NCI-H82 treated with DMSO at 0.1 percent for 48 hours (cell line): Measurements from ENCODE around the gene MTHFD1L.

Source experiments
- DNase-seq: peaks from one replicate; lab custom pipeline; 2025; ENCODE audit not compliant: unreplicated experiment; lab: John Stamatoyannopoulos, UW

MTHFD1L gene

GRCh38 chr6:150987371-150987828 lies 121.9 kb downstream of the MTHFD1L start:
- no peak for DNase-seq

GRCh38 chr6:150987855-150988464 lies 122.5 kb downstream of the MTHFD1L start:
- DNase-seq = no peak

- DNase-seq = no peak
These were observed 126.0 kb downstream of the MTHFD1L start for GRCh38 chr6:150991487-150991886.

- DNase-seq = no peak
These were observed 126.8 kb downstream of the MTHFD1L start for GRCh38 chr6:150992262-150992661.

GRCh38 chr6:150992703-150993102 lies 127.2 kb downstream of the MTHFD1L start:
- DNase-seq = no peak

GRCh38 chr6:150993253-150993652 lies 127.8 kb downstream of the MTHFD1L start:
- DNase-seq = no peak

GRCh38 chr6:150994026-150994425 lies 128.5 kb downstream of the MTHFD1L start:
- no peak for DNase-seq

- no peak for DNase-seq
These were observed 131.5 kb downstream of the MTHFD1L start for GRCh38 chr6:150996968-150997367.

GRCh38 chr6:150999107-150999506 lies 133.6 kb downstream of the MTHFD1L start:
- DNase-seq = no peak

- DNase-seq = no peak
These were observed 134.1 kb downstream of the MTHFD1L start for GRCh38 chr6:150999576-150999975.

- no peak for DNase-seq
These were observed 136.0 kb downstream of the MTHFD1L start for GRCh38 chr6:151001387-151002056.

- no peak for DNase-seq
These were observed 136.6 kb downstream of the MTHFD1L start for GRCh38 chr6:151002057-151002450.

GRCh38 chr6:151002491-151002935 lies 137.0 kb downstream of the MTHFD1L start:
- no peak for DNase-seq

- DNase-seq = no peak
These were observed 139.0 kb downstream of the MTHFD1L start for GRCh38 chr6:151004383-151005024.

GRCh38 chr6:151005164-151005563 lies 139.7 kb downstream of the MTHFD1L start:
- DNase-seq = no peak

- DNase-seq = no peak
These were observed 140.6 kb downstream of the MTHFD1L start for GRCh38 chr6:151005896-151006632.

- no peak for DNase-seq
These were observed 141.6 kb downstream of the MTHFD1L start for GRCh38 chr6:151007076-151007475.

GRCh38 chr6:151007922-151008321 lies 142.4 kb downstream of the MTHFD1L start:
- no peak for DNase-seq

GRCh38 chr6:151008425-151008824 lies 142.9 kb downstream of the MTHFD1L start:
- no peak for DNase-seq

- DNase-seq = no peak
These were observed 144.1 kb downstream of the MTHFD1L start for GRCh38 chr6:151009576-151009975.

- DNase-seq = no peak
These were observed 144.6 kb downstream of the MTHFD1L start for GRCh38 chr6:151010071-151010470.
